ENCODE measurements around the gene NT5C. TPM values are rescaled to one million over a fixed set of nuclear protein-coding genes. Genes with fewer than 3 reads are reported as not detected.
A peak's percentile ranks its signal among the peaks of the same experiment; 100 is the strongest.
"Not testable (repeated sequence)": the region's sequence is repeated elsewhere in the genome, so short reads cannot be mapped to it uniquely, and the experiment has no call there.

Gene NT5C
- 60.8 TPM for polyA plus RNA-seq (2013, experiment 1 of 2; ENCODE audit: insufficient read length)
- polyA plus RNA-seq (2013, experiment 2 of 2; ENCODE audit: insufficient read length): 49.3 TPM

- DNase-seq: peak; percentile 85
These were observed at the start of gene NT5C for GRCh38 chr17:75131278-75132017. Gene NT5C, minus strand, starts transcription at chr17:75131742. Its CDS starts 35 bp downstream, at chr17:75131707.

- DNase-seq: no peak
These were observed 49.6 kb upstream of the NT5C start for GRCh38 chr17:75181110-75181509.

GRCh38 chr17:75178453-75178852 is 46.9 kb upstream of the NT5C start:
- no peak for DNase-seq

GRCh38 chr17:75176625-75177024 is 45.1 kb upstream of the NT5C start:
- no peak for DNase-seq

GRCh38 chr17:75174996-75175395 is 43.5 kb upstream of the NT5C start:
- DNase-seq: no peak

GRCh38 chr17:75173526-75173925 is 42.0 kb upstream of the NT5C start:
- no peak for DNase-seq

GRCh38 chr17:75168998-75169397 is 37.5 kb upstream of the NT5C start:
- no peak for DNase-seq

GRCh38 chr17:75164606-75165005 is 33.1 kb upstream of the NT5C start:
- not testable (repeated sequence) for DNase-seq

- DNase-seq: no peak
These were observed 31.5 kb upstream of the NT5C start for GRCh38 chr17:75163074-75163473.

GRCh38 chr17:75160211-75160610 is 28.7 kb upstream of the NT5C start:
- no peak for DNase-seq

GRCh38 chr17:75159196-75160031 is 27.9 kb upstream of the NT5C start:
- DNase-seq: no peak

- DNase-seq: not testable (repeated sequence)
These were observed 26.9 kb upstream of the NT5C start for GRCh38 chr17:75158480-75158879.

GRCh38 chr17:75155191-75155601 is 23.7 kb upstream of the NT5C start:
- no peak for DNase-seq

GRCh38 chr17:75154195-75155106 is 22.9 kb upstream of the NT5C start, which contains the start of gene JPT1:
Gene JPT1, minus strand, starts transcription at chr17:75154512. Its CDS starts 115 bp downstream, at chr17:75154397.
- DNase-seq: peak; percentile 99

- DNase-seq: no peak
These were observed 22.2 kb upstream of the NT5C start for GRCh38 chr17:75153780-75154194.

- DNase-seq: no peak
These were observed 21.6 kb upstream of the NT5C start for GRCh38 chr17:75152922-75153779.

GRCh38 chr17:75152523-75152921 is 21.0 kb upstream of the NT5C start:
- no peak for DNase-seq

- DNase-seq: no peak
These were observed 20.4 kb upstream of the NT5C start for GRCh38 chr17:75151930-75152329.

GRCh38 chr17:75147878-75148546 is 16.5 kb upstream of the NT5C start:
- no peak for DNase-seq

- DNase-seq: no peak
These were observed 15.1 kb upstream of the NT5C start for GRCh38 chr17:75146592-75146991.

All from fibroblast of skin of scalp (primary cell).